Measurements from ENCODE around the gene NUP107. TPM values are rescaled to one million over a fixed set of nuclear protein-coding genes. Genes with fewer than 3 reads are reported as not detected.

Gene NUP107
- polyA plus RNA-seq, 10 donors, result 36.8 to 65.1 (median 43.8) TPM

DNA sequence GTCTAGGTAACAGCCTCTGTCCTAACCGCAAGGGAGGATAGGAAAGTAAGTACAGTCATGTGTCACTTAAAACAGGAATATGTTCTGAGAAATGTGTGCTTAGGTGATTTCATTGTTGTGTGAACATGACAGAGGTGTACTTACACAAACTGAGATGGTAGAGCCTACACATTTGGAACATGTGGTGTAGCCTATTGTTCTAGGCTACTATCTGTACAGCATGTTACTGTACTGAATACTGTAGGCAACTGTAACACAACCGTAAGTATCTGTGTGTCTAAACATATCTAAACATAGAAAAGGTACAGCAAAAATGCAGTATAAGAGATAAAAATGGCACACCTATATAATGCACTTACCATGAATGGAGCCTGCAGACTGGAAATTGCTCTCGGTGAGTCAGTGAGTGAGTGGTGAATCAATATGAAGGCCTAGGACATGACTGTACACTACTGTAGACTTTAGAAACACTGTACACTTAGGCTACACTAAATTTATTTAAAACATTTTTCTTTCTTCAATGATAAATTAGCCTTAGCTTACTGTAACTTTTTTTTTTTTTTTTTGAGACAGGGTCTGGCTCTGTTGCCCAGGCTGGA, 108.0 kb downstream of the NUP107 start:
- no peak for DNase-seq

Other genes with a start within 250 kb of the NUP107 start
- gene RAP1B, start 76.1 kb upstream of the NUP107 start, polyA plus RNA-seq (ENCODE audit: insufficient read length in 10 of 10), result 100 to 1,000 TPM; 108 to 148 (median 119) TPM
- 10 to 100 TPM; 13.2 to 25.5 (median 16.4) TPM for gene SLC35E3, start 59.2 kb downstream of the NUP107 start, polyA plus RNA-seq (ENCODE audit: insufficient read length in 10 of 10)
- 10 to 100 TPM; 32.3 to 65.6 (median 46.7) TPM for gene MDM2, start 121.2 kb downstream of the NUP107 start, polyA plus RNA-seq (ENCODE audit: insufficient read length in 10 of 10)
- gene CPM, start 246.2 kb downstream of the NUP107 start, polyA plus RNA-seq (ENCODE audit: insufficient read length in 10 of 10), result 1 to 10 TPM; 2.7 to 6.0 (median 4.0) TPM

All from muscle of back (tissue), 11 donors.